A549 (cell line): ENCODE results near the gene JMJD8.

Source experiments
- CBX8 ChIP-seq: fragments of 200-600 bp; sonication (generic); IDR thresholded peaks from 2 replicates; pipeline ENCODE4 v1.6.1; 2016
- ESRRA ChIP-seq: fragments of 150-350 bp; IDR thresholded peaks from 2 replicates; pipeline ENCODE4 v1.6.1; 2014; ENCODE audit warnings: mild to moderate bottlenecking, low read length, borderline replicate concordance
- POLR2A ChIP-seq: IDR thresholded peaks from 2 replicates; pipeline ENCODE4 v1.6.1; 2012; ENCODE audit warnings: mild to moderate bottlenecking, low read length
- POLR2AphosphoS2 ChIP-seq: conservative IDR thresholded peaks from 2 replicates; pipeline ENCODE4 v1.6.1; 2012; ENCODE audit warnings: low read length, improper control_type of control experiment, inconsistent platforms
- TF ChIP-seq, protein P1 (sequence below): fragments of >200 bp; sonication (Bioruptor Twin); formaldehyde crosslinking; IDR thresholded peaks from 3 replicates; pipeline ENCODE4 v1.5.1; 2016
- TF ChIP-seq, protein P2 (sequence below): fragments of 200-600 bp; sonication (generic); IDR thresholded peaks from 2 replicates; pipeline ENCODE4 v1.6.1; 2016; ENCODE audit warnings: antibody characterized with exemption, mild to moderate bottlenecking, moderate library complexity

DNA sequence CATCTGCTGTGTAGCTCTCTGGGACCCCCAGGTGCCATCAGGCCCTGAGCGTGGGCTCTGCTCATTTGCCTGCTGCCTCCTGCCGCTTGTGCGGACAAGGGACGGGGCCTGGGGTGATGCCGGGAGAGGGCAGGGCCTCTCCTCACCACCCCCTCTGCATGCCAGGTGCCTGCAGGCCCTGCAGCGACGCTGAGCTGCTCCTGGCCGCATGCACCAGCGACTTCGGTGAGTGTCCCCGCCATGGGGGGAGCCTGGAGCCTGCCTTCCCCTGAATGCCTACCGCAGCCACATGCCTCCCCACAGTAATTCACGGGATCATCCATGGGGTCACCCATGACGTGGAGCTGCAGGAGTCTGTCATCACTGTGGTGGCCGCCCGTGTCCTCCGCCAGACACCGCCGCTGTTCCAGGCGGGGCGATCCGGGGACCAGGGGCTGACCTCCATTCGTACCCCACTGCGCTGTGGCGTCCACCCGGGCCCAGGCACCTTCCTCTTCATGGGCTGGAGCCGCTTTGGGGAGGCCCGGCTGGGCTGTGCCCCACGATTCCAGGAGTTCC, 32.7 kb upstream of the JMJD8 start:
- TF ChIP-seq, protein P1, sequence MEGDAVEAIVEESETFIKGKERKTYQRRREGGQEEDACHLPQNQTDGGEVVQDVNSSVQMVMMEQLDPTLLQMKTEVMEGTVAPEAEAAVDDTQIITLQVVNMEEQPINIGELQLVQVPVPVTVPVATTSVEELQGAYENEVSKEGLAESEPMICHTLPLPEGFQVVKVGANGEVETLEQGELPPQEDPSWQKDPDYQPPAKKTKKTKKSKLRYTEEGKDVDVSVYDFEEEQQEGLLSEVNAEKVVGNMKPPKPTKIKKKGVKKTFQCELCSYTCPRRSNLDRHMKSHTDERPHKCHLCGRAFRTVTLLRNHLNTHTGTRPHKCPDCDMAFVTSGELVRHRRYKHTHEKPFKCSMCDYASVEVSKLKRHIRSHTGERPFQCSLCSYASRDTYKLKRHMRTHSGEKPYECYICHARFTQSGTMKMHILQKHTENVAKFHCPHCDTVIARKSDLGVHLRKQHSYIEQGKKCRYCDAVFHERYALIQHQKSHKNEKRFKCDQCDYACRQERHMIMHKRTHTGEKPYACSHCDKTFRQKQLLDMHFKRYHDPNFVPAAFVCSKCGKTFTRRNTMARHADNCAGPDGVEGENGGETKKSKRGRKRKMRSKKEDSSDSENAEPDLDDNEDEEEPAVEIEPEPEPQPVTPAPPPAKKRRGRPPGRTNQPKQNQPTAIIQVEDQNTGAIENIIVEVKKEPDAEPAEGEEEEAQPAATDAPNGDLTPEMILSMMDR, result no peak
- TF ChIP-seq ESRRA, result no peak
- TF ChIP-seq POLR2A, result no peak
- TF ChIP-seq, protein P2, sequence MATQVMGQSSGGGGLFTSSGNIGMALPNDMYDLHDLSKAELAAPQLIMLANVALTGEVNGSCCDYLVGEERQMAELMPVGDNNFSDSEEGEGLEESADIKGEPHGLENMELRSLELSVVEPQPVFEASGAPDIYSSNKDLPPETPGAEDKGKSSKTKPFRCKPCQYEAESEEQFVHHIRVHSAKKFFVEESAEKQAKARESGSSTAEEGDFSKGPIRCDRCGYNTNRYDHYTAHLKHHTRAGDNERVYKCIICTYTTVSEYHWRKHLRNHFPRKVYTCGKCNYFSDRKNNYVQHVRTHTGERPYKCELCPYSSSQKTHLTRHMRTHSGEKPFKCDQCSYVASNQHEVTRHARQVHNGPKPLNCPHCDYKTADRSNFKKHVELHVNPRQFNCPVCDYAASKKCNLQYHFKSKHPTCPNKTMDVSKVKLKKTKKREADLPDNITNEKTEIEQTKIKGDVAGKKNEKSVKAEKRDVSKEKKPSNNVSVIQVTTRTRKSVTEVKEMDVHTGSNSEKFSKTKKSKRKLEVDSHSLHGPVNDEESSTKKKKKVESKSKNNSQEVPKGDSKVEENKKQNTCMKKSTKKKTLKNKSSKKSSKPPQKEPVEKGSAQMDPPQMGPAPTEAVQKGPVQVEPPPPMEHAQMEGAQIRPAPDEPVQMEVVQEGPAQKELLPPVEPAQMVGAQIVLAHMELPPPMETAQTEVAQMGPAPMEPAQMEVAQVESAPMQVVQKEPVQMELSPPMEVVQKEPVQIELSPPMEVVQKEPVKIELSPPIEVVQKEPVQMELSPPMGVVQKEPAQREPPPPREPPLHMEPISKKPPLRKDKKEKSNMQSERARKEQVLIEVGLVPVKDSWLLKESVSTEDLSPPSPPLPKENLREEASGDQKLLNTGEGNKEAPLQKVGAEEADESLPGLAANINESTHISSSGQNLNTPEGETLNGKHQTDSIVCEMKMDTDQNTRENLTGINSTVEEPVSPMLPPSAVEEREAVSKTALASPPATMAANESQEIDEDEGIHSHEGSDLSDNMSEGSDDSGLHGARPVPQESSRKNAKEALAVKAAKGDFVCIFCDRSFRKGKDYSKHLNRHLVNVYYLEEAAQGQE, result no peak
- no peak for TF ChIP-seq POLR2AphosphoS2
- no peak for TF ChIP-seq CBX8
